Smooth muscle cell (in vitro differentiated cells): ENCODE results near the gene MFAP2. TPM values are rescaled to one million over a fixed set of nuclear protein-coding genes. Genes with fewer than 3 reads are reported as not detected.

ENCODE experiments used
- DNase-seq: peaks from one replicate; lab custom pipeline; 2025; ENCODE audit not compliant: unreplicated experiment; lab: John Stamatoyannopoulos, UW
- H2AFZ ChIP-seq: fragments of 200-600 bp; sonication (generic); 2 replicates; pipeline ENCODE4 v1.6.0; 2016; ENCODE audit warnings: antibody characterized with exemption, low read depth, mild to moderate bottlenecking
- H3F3A ChIP-seq: fragments of 200-600 bp; sonication (generic); 2 replicates; pipeline ENCODE4 v1.6.0; 2017; ENCODE audit warnings: antibody characterized with exemption, low read depth
- H3K27ac ChIP-seq: fragments of 200-600 bp; sonication (generic); 2 replicates; pipeline ENCODE4 v1.5.1; 2016; ENCODE audit warnings: low read depth, mild to moderate bottlenecking
- H3K27me3 ChIP-seq: fragments of 200-600 bp; sonication (generic); 2 replicates; pipeline ENCODE4 v1.6.1; 2016; ENCODE audit warnings: low read depth, mild to moderate bottlenecking
- H3K36me3 ChIP-seq: fragments of 200-600 bp; sonication (generic); 2 replicates; pipeline ENCODE4 v1.5.1; 2016; ENCODE audit warnings: low read depth
- H3K4me1 ChIP-seq: fragments of 200-600 bp; sonication (generic); 2 replicates; pipeline ENCODE4 v1.5.1; 2016; ENCODE audit warnings: low read depth
- H3K4me2 ChIP-seq: fragments of 200-600 bp; sonication (generic); 2 replicates; pipeline ENCODE4 v1.6.0; 2016; ENCODE audit warnings: mild to moderate bottlenecking
- H3K4me3 ChIP-seq: fragments of 200-600 bp; sonication (generic); 2 replicates; pipeline ENCODE4 v1.5.1; 2016; ENCODE audit warnings: mild to moderate bottlenecking
- H3K79me2 ChIP-seq: fragments of 200-600 bp; sonication (generic); 2 replicates; pipeline ENCODE4 v1.6.0; 2016; ENCODE audit warnings: low read depth, mild to moderate bottlenecking
- H3K9ac ChIP-seq: fragments of 200-600 bp; sonication (generic); 2 replicates; pipeline ENCODE4 v1.6.0; 2016; ENCODE audit warnings: low read depth
- H3K9me3 ChIP-seq: fragments of 200-600 bp; sonication (generic); replicated peaks from 2 replicates; pipeline ENCODE4 v1.5.1; 2016; ENCODE audit warnings: low read depth
- H4K20me1 ChIP-seq: fragments of 200-600 bp; sonication (generic); 2 replicates; pipeline ENCODE4 v1.6.0; 2016; ENCODE audit warnings: low read depth
- CTCF ChIP-seq: fragments of 200-600 bp; sonication (generic); IDR thresholded peaks from 2 replicates; pipeline ENCODE4 v1.5.1; 2017; ENCODE audit warnings: borderline replicate concordance, mild to moderate bottlenecking, antibody characterized with exemption; ENCODE audit not compliant: insufficient read depth, poor library complexity, severe bottlenecking
- WGBS: methylation state at CpG from one replicate; pipeline ENCODE4 v1.1.7; 2016; ENCODE audit warnings: low lambda C conversion rate; 5-methylcytosine and 5-hydroxymethylcytosine counted together
- polyA plus RNA-seq: library from polyadenylated mRNA; unstranded; fragments of >200 nt; fragmentation: Nextera tagmentation; extraction: Ambion mirVana; gene quantifications from 2 replicates; pipeline ENCODE4 v1.2.1, GENCODE V29; 2016
- total RNA-seq: library from RNA; depleted of rRNA; stranded (reverse); fragments of >200 nt; gene quantifications from 2 replicates; pipeline ENCODE4 v1.2.3, GENCODE V29; 2014

Gene MFAP2
- total and polyA plus RNA-seq, 2 experiments from 2014 or later: 325 to 885 TPM

GRCh38 chr1:17001760-17002523 is 21.5 kb upstream of the MFAP2 start:
- WGBS: 97% methylated on average over 17 of the region's 19 CpGs
- Histone ChIP-seq H3K36me3 (no peaks in the 10 kb centered on the region), H3K4me1 (no peaks in the 10 kb centered on the region), H3K79me2 (no peaks in the 10 kb centered on the region), H3K9me3 (no peaks in the 10 kb centered on the region), H2AFZ (no peak overlapping the region), H3K4me3 (no peak overlapping the region), H4K20me1 (peaks cover 14% of the 10 kb centered on the region), H3F3A (no peaks in the 10 kb centered on the region), H3K27me3 (no peaks in the 10 kb centered on the region), H3K9ac (no peak overlapping the region), H3K27ac (no peak overlapping the region), H3K4me2 (no peak overlapping the region)
- no peak for TF ChIP-seq CTCF
- no peak for DNase-seq

GRCh38 chr1:16999863-17000262 is 19.4 kb upstream of the MFAP2 start:
- whole genome bisulfite sequencing: 91% methylated on average over 8 of the region's 8 CpGs
- H3K4me1 ChIP-seq: no peaks in the 10 kb centered on the region
- no peaks in the 10 kb centered on the region for H3K36me3 ChIP-seq
- H3K79me2 ChIP-seq: no peaks in the 10 kb centered on the region
- peaks cover 8% of the 10 kb centered on the region for H4K20me1 ChIP-seq
- no peak overlapping the region for H3K4me2 ChIP-seq
- no peaks in the 10 kb centered on the region for H3K9me3 ChIP-seq
- H3K9ac ChIP-seq: no peak overlapping the region
- DNase-seq: no peak
- H3F3A ChIP-seq: no peaks in the 10 kb centered on the region
- no peaks in the 10 kb centered on the region for H3K27me3 ChIP-seq
- no peak for TF ChIP-seq CTCF
- no peak overlapping the region for H3K4me3 ChIP-seq
- H2AFZ ChIP-seq: no peak overlapping the region
- H3K27ac ChIP-seq: no peak overlapping the region

GRCh38 chr1:16998589-16998988 is 18.2 kb upstream of the MFAP2 start:
- no peaks in the 10 kb centered on the region for H4K20me1 ChIP-seq
- H3K4me2 ChIP-seq: no peak overlapping the region
- H3K79me2 ChIP-seq: no peaks in the 10 kb centered on the region
- H3K9ac ChIP-seq: no peak overlapping the region
- no peak for DNase-seq
- no peaks in the 10 kb centered on the region for H3K9me3 ChIP-seq
- no peak overlapping the region for H3K27ac ChIP-seq
- H3K36me3 ChIP-seq: no peaks in the 10 kb centered on the region
- H3F3A ChIP-seq: no peaks in the 10 kb centered on the region
- H2AFZ ChIP-seq: no peak overlapping the region
- H3K4me1 ChIP-seq: no peaks in the 10 kb centered on the region
- 96% methylated on average over 10 of the region's 10 CpGs for WGBS
- no peaks in the 10 kb centered on the region for H3K27me3 ChIP-seq
- H3K4me3 ChIP-seq: no peak overlapping the region
- no peak for TF ChIP-seq CTCF

- no peaks in the 10 kb centered on the region for H3F3A ChIP-seq
- no peaks in the 10 kb centered on the region for H4K20me1 ChIP-seq
- no peaks in the 10 kb centered on the region for H3K79me2 ChIP-seq
- 97% methylated on average over 14 of the region's 14 CpGs for WGBS
- H3K4me1 ChIP-seq: no peaks in the 10 kb centered on the region
- H3K36me3 ChIP-seq: no peaks in the 10 kb centered on the region
- no peak for DNase-seq
- H3K27me3 ChIP-seq: no peaks in the 10 kb centered on the region
- H3K4me2 ChIP-seq: no peak overlapping the region
- H3K9ac ChIP-seq: no peak overlapping the region
- H2AFZ ChIP-seq: no peak overlapping the region
- no peak overlapping the region for H3K4me3 ChIP-seq
- no peak for TF ChIP-seq CTCF
- H3K27ac ChIP-seq: no peak overlapping the region
- no peaks in the 10 kb centered on the region for H3K9me3 ChIP-seq
These were observed 16.4 kb upstream of the MFAP2 start for GRCh38 chr1:16996845-16997244.
